GM12878 (cell line): ENCODE data around the gene EPB41L1. TPM values are rescaled to one million over a fixed set of nuclear protein-coding genes. Genes with fewer than 3 reads are reported as not detected.

Experiments used
- ATAC-seq: fragments of 200-7000 bp; cut with Tn5 transposase; 3 replicates; pipeline ENCODE4 v1.9.1; 2020; ENCODE audit warnings: mild to moderate bottlenecking, moderate library complexity
- BruUV-seq: library from RNA; stranded (reverse); fragments of 400-500 nt; replicated peaks from 2 replicates; lab custom pipeline; 2021; lab: Mats Ljungman, UMichigan
- CTCF ChIA-PET: fragments of 300-600 bp; sonication (Branson Sonifier 250); formaldehyde crosslinking; extraction: SDS; loops from one replicate; lab custom pipeline; 2021; ENCODE audit warnings: inconsistent platforms; lab: Yijun Ruan, JAX
- POLR2A ChIA-PET: fragments of 350-600 bp; formaldehyde crosslinking; extraction: SDS; loops from one replicate; lab custom pipeline; 2021; ENCODE audit warnings: inconsistent platforms; lab: Charles Lee
- RAD21 ChIA-PET: fragments of 300-600 bp; sonication (Branson Sonifier 250); formaldehyde crosslinking; loops from one replicate; lab custom pipeline; 2023; ENCODE audit warnings: antibody characterized with exemption; ENCODE audit not compliant: unreplicated experiment; lab: Charles Lee
- SMC1A ChIA-PET: fragments of 300-600 bp; sonication (Branson Sonifier 250); formaldehyde crosslinking; loops from one replicate; lab custom pipeline; 2023; ENCODE audit not compliant: unreplicated experiment, uncharacterized antibody; lab: Charles Lee
- DNase-seq: peaks from one replicate; pipeline ENCODE4 v3.0.0-alpha.2; 2011; ENCODE audit warnings: low read depth, low spot score
- FAIRE-seq: peaks from 3 replicates; lab custom pipeline; 2011; peaks lifted over from hg19 to GRCh38; lab: Jason Lieb, UNC
- H2AFZ ChIP-seq: 2 replicates; pipeline ENCODE4 v1.6.0; 2011; ENCODE audit warnings: low read depth, low read length, control low read depth; ENCODE audit not compliant: control insufficient read depth
- H3K27ac ChIP-seq: 2 replicates; pipeline ENCODE4 v1.5.1; 2011; ENCODE audit warnings: control low read depth; ENCODE audit not compliant: control insufficient read depth, insufficient read depth
- H3K27me3 ChIP-seq, 2 experiments: replicated peaks in 1 of 2; 2 replicates each; pipeline versions ENCODE4 v1.6.0 to v1.6.1; 2011; ENCODE audit warnings: low read length in 1 of 2; ENCODE audit not compliant: control insufficient read depth in 2 of 2, insufficient read depth in 2 of 2
- H3K36me3 ChIP-seq, 2 experiments: 2 replicates each; pipeline ENCODE4 v1.5.1; 2011; ENCODE audit warnings: low read length in 1 of 2; ENCODE audit not compliant: control insufficient read depth in 2 of 2, insufficient read depth in 2 of 2
- H3K4me1 ChIP-seq: 2 replicates; pipeline ENCODE4 v1.6.1; 2011; ENCODE audit warnings: mild to moderate bottlenecking, low read length, moderate library complexity, mixed read lengths; ENCODE audit not compliant: control insufficient read depth, insufficient read depth
- H3K4me2 ChIP-seq: 2 replicates; pipeline ENCODE4 v1.6.0; 2011; ENCODE audit warnings: control low read depth; ENCODE audit not compliant: control insufficient read depth, insufficient read depth
- H3K4me3 ChIP-seq: fragments of 200-600 bp; sonication (generic); 2 replicates; pipeline ENCODE4 v1.5.1; 2016
- H3K79me2 ChIP-seq: 2 replicates; pipeline ENCODE4 v1.6.0; 2011; ENCODE audit warnings: low read length; ENCODE audit not compliant: control insufficient read depth, insufficient read depth
- H3K9ac ChIP-seq: 2 replicates; pipeline ENCODE4 v1.8.0; 2011; ENCODE audit warnings: low read length, control low read depth, mixed read lengths; ENCODE audit not compliant: control insufficient read depth, insufficient read depth
- H3K9me3 ChIP-seq: replicated peaks from 3 replicates; pipeline ENCODE4 v1.5.1; 2011; ENCODE audit warnings: mild to moderate bottlenecking, low read length; ENCODE audit not compliant: control insufficient read depth, insufficient read depth
- H4K20me1 ChIP-seq: 2 replicates; pipeline ENCODE4 v1.6.0; 2011; ENCODE audit not compliant: control insufficient read depth, insufficient read depth
- CBX5 ChIP-seq: sonication (generic); IDR thresholded peaks from 2 replicates; pipeline ENCODE4 v1.6.1; 2016; ENCODE audit warnings: low read depth, moderate library complexity, mild to moderate bottlenecking, inconsistent platforms
- CEBPZ ChIP-seq: fragments of 150-350 bp; IDR thresholded peaks from 2 replicates; pipeline ENCODE4 v1.6.1; 2016; ENCODE audit warnings: low read depth, low read length
- CHD4 ChIP-seq: fragments of 200-600 bp; sonication (generic); IDR thresholded peaks from 2 replicates; pipeline ENCODE4 v1.6.1; 2016; ENCODE audit warnings: mild to moderate bottlenecking
- CREM ChIP-seq: IDR thresholded peaks from 2 replicates; pipeline ENCODE4 v1.6.1; 2014; ENCODE audit warnings: antibody characterized with exemption, low read depth
- POU2F2 ChIP-seq: IDR thresholded peaks from 3 replicates; pipeline ENCODE4 v1.6.1; 2011; ENCODE audit warnings: low read depth, mild to moderate bottlenecking, low read length, borderline replicate concordance
- RELA ChIP-seq: fragments of 450-650 bp; IDR thresholded peaks from 2 replicates; pipeline ENCODE4 v1.8.0; 2014; ENCODE audit warnings: borderline replicate concordance; ENCODE audit not compliant: partially characterized antibody
- SIX5 ChIP-seq: IDR thresholded peaks from 2 replicates; pipeline ENCODE4 v1.6.1; 2011; ENCODE audit warnings: mild to moderate bottlenecking, low read depth, low read length, moderate library complexity; ENCODE audit not compliant: severe bottlenecking
- ZBTB40 ChIP-seq: fragments of 450-650 bp; IDR thresholded peaks from 2 replicates; pipeline ENCODE4 v1.6.1; 2016; ENCODE audit warnings: mild to moderate bottlenecking, moderate library complexity, borderline replicate concordance
- ZNF274 ChIP-seq: IDR thresholded peaks from one replicate; pipeline ENCODE4 v1.8.0; 2011; ENCODE audit not compliant: insufficient read length, insufficient read depth
- WGBS: methylation state at CpG from one replicate; pipeline ENCODE4 v1.1.6; 2016; ENCODE audit warnings: low lambda C conversion rate; ENCODE audit not compliant: insufficient replicate concordance, insufficient coverage; ENCODE audit errors: missing lambda C conversion rate; 5-methylcytosine and 5-hydroxymethylcytosine counted together
- in situ Hi-C: fragments of 300-500 bp; cut with MboI; formaldehyde crosslinking; loops from 9 replicates; pipeline ENCODE4 v1.14.3; 2018; ENCODE audit warnings: mixed read lengths
- intact Hi-C: fragments of 100-400 bp; cut with micrococcal nuclease; formaldehyde crosslinking; loops from one replicate; pipeline ENCODE4 v1.14.2; 2022; ENCODE audit not compliant: unreplicated experiment
- polyA plus RNA-seq, 11 experiments: library from polyadenylated mRNA; depleted of rRNA in 4 of 11; unstranded in 6 of 11; stranded (reverse) in 5 of 11; fragments of >200 nt; fragmentation: Nextera tagmentation in 4 of 11; fragmentation: Illumina TruSeq in 1 of 11; extraction: Ambion mirVana in 4 of 11; extraction: Trizol in 1 of 11; gene quantifications; 1 replicate in 1 of 11; 2 replicates in 10 of 11; pipeline versions ENCODE4 v1.2.1 to v1.2.3, GENCODE V29; 2011 to 2016; ENCODE audit warnings: inconsistent platforms in 2 of 11, missing spikeins in 2 of 11, low read depth in 1 of 11
- total RNA-seq, 4 experiments: library from RNA; depleted of rRNA in 3 of 4; stranded (reverse); fragments of >200 nt in 3 of 4; fragmentation: Illumina TruSeq in 1 of 4; extraction: Trizol in 1 of 4; gene quantifications; 2 replicates each; pipeline versions ENCODE4 v1.2.1 to v1.2.3, GENCODE V29; 2013 to 2021

EPB41L1 gene
- total and polyA plus RNA-seq, 10 of the 15 experiments (the other 5 are each of a cell fraction or from before 2014, with no cell fraction given): 0.08 to 3.2 (median 0.31) TPM

DNA sequence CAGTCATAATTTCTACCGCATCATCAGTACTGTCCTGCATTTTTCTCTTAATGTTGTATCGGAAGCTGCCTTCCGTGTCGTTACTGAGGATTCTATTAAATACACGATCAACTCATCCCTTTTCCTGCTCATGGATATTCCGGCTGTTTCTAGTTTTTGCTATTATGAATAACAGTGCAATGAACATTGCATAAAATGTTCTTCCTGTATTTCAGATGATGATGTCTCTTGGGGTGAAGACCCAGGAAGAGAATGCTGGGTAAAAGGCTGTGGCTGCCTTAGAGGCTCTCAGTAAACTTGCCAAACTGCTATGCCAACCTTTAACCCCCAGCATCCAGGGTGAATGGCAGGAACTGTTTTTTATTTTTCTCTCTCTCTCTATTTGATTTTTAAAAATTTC is 24.1 kb upstream of the EPB41L1 start:
- H2AFZ ChIP-seq: no peak overlapping the region
- WGBS: 88% methylated on average over 6 of the region's 6 CpGs
- H3K4me1 ChIP-seq: no peaks in the 10 kb centered on the region
- no peaks in the 10 kb centered on the region for H4K20me1 ChIP-seq
- RAD21 ChIA-PET: no interaction called here
- no peak overlapping the region for H3K4me2 ChIP-seq
- SMC1A ChIA-PET: no interaction called here
- no peaks in the 10 kb centered on the region for H3K79me2 ChIP-seq
- H3K4me3 ChIP-seq: no peak overlapping the region
- H3K27me3 ChIP-seq: 0 out of 4 replicates have a peak, but pooled peaks cover 0 to 2% of the 10 kb centered on the region in 2 experiments
- intact Hi-C loops: no loop called here
- BruUV-seq: no TSS peak
- H3K36me3 ChIP-seq: no peaks in the 10 kb centered on the region
- POLR2A ChIA-PET: interaction anchor here (0.6 to 1.0 kb wide), 3 partner anchors 66 to 755 kb away, joined by 3 to 4 read pairs (median 3); no protein-coding TSS in a partner anchor
- H3K9me3 ChIP-seq: no peaks in the 10 kb centered on the region
- in situ Hi-C loops: no loop called here
- no peak for TF ChIP-seq ZNF274
- no peak for TF ChIP-seq POU2F2
- no peak for TF ChIP-seq ZBTB40
- no peak for TF ChIP-seq RELA
- TF ChIP-seq CBX5: no peak
- no peak for TF ChIP-seq CEBPZ
- no peak for TF ChIP-seq CHD4
- TF ChIP-seq CREM: no peak
- no peak for TF ChIP-seq SIX5
- H3K9ac ChIP-seq: no peak overlapping the region
- ATAC-seq (no peak), FAIRE-seq (no peak), DNase-seq (no peak)
- CTCF ChIA-PET: interaction anchor here (22.3 kb wide), 1 partner anchor 137 kb away, joined by 717 read pairs; no protein-coding TSS in a partner anchor
- H3K27ac ChIP-seq: no peak overlapping the region
